ENCODE measurements around the gene ZMYM2.
"Not testable (repeated sequence)": the region's sequence is repeated elsewhere in the genome, so short reads cannot be mapped to it uniquely, and the experiment has no call there.

Gene ZMYM2

DNA sequence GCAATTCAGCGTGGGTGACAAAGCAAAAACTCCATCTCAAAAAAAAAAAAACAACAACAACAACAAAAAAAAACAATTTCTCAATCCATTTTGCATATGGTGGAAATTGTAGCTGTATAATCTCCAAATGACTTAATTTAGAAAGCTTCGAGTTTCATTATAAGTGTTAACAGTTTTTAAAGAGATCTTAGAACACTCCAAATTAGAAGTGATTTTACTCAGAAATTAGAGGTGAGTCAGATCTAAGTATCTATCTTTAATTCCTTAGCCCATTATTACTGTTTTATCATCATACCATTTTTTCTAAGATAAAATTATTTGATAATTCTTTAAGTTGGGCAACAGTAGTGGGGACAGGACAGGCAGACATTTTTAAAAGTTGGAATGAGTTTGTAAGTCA is 60.5 kb downstream of the ZMYM2 start:
- TF ChIP-seq, protein P1, sequence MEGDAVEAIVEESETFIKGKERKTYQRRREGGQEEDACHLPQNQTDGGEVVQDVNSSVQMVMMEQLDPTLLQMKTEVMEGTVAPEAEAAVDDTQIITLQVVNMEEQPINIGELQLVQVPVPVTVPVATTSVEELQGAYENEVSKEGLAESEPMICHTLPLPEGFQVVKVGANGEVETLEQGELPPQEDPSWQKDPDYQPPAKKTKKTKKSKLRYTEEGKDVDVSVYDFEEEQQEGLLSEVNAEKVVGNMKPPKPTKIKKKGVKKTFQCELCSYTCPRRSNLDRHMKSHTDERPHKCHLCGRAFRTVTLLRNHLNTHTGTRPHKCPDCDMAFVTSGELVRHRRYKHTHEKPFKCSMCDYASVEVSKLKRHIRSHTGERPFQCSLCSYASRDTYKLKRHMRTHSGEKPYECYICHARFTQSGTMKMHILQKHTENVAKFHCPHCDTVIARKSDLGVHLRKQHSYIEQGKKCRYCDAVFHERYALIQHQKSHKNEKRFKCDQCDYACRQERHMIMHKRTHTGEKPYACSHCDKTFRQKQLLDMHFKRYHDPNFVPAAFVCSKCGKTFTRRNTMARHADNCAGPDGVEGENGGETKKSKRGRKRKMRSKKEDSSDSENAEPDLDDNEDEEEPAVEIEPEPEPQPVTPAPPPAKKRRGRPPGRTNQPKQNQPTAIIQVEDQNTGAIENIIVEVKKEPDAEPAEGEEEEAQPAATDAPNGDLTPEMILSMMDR (IDR thresholded peaks at IDR 0.05; ENCODE audit: insufficient read depth, low read depth, low read length, missing control alignments): no peak
- no peak overlapping the region for H3K4me3 ChIP-seq (ENCODE audit: low read length)
- DNase-seq (ENCODE audit: low read depth): no peak

DNA sequence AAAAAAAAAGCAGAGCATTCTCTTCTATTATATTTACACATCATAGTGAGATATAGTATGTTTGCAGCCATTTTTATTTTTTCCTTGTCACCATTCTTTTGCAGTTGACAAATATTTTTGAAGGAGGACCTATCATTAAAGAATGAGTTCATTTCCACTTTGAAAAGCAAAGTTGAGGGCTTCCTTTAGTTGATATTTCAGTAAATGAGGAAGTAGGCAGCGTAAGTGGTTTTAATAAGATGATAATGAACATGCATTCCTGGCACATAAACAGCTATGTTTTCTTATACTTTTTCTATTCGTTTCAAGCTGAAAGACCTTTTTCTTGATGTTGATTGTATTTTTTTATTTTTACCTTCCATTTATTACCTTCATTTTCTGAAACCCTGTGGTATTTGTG is 66.2 kb downstream of the ZMYM2 start:
- no peak overlapping the region for H3K4me3 ChIP-seq (ENCODE audit: low read length)
- DNase-seq (ENCODE audit: low read depth): no peak
- TF ChIP-seq, protein P1 (IDR thresholded peaks at IDR 0.05; ENCODE audit: insufficient read depth, low read depth, low read length, missing control alignments): no peak

DNA sequence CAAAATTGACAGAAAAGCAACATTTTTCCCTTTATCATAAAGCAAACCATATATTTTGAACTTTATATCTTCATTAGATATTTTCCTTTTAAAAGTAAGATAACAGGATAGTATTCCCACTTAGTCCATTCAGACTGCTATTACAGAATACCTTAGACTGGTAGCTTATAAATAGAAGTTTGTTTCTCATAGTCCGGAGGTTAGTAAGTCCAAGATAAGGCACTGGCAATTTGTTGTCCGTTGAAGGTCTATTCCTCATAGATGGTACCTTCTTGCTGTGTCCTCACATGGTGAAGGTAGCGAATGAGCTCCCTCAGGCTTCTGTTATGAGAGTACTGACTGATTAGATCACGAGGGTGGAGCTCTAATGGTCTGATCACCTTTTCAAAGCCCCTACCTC is 70.4 kb downstream of the ZMYM2 start:
- DNase-seq (ENCODE audit: low read depth): no peak
- TF ChIP-seq, protein P1 (IDR thresholded peaks at IDR 0.05; ENCODE audit: insufficient read depth, low read depth, low read length, missing control alignments): no peak
- no peak overlapping the region for H3K4me3 ChIP-seq (ENCODE audit: low read length)

DNA sequence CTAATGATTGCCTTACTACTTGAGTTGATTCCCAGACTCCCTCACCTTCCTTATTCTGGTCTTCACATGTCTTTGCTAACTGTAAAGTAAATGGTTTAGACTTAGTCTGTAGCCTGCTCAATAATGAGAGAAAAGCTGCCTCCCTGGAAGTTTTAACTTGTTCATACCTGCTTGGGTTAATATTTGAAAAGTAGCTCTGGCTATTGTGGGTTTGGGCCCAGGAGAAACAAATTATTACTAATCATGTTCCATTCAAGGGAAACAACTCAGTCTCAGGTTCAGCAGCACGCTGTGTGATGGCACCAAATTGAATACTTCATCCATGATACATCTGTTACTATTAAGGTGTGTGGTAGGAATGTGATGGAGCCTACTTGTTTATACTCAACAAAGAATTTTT is 75.0 kb downstream of the ZMYM2 start:
- TF ChIP-seq, protein P1 (IDR thresholded peaks at IDR 0.05; ENCODE audit: insufficient read depth, low read depth, low read length, missing control alignments): no peak
- DNase-seq (ENCODE audit: low read depth): peak; percentile 21

DNA sequence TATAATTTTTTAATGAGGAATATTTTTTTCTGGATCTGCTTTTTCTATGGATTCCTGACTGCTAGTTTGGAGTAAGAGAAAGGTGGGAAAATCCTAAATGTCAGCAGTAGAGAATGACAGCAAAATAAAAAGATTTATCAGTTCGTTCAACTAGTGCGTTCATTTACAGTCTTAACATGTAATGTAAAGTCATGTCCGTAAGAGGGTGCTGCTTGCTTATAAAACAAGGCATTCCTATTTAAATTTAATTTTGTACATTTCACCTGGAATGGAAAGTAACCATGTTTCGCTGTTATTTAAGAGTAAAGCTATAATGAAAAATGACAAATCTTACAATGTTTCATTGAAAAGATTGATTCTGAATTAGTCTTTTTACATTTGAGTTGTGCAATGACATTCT is 76.6 kb downstream of the ZMYM2 start:
- DNase-seq (ENCODE audit: low read depth): no peak
- TF ChIP-seq, protein P1 (IDR thresholded peaks at IDR 0.05; ENCODE audit: insufficient read depth, low read depth, low read length, missing control alignments): no peak
- no peak overlapping the region for H3K4me3 ChIP-seq (ENCODE audit: low read length)

More for the DNA sequence above, 75.0 kb downstream of the ZMYM2 start:
- H3K4me3 ChIP-seq (ENCODE audit: low read length): no peak overlapping the region

DNA sequence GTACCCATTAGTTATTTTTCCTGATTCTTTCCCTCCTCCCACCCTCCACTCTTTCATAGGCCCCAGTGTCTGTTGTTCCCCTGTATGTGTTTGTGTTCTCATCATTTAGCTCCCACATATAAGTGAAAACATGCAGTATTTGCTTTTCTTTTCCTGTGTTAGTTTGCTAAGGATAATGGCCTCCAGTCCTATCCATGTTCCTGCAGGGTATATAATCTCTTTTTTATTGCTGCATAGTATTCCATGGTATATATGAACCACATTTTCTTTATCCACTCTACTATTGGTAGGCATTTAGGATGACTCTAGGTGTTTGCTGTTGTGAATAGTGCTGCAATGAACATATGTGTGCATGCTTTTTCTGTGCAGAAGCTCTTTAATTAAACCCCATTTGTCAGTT is 79.4 kb downstream of the ZMYM2 start:
- H3K4me3 ChIP-seq (ENCODE audit: low read length): no peak overlapping the region
- DNase-seq (ENCODE audit: low read depth): no peak
- TF ChIP-seq, protein P1 (IDR thresholded peaks at IDR 0.05; ENCODE audit: insufficient read depth, low read depth, low read length, missing control alignments): no peak

DNA sequence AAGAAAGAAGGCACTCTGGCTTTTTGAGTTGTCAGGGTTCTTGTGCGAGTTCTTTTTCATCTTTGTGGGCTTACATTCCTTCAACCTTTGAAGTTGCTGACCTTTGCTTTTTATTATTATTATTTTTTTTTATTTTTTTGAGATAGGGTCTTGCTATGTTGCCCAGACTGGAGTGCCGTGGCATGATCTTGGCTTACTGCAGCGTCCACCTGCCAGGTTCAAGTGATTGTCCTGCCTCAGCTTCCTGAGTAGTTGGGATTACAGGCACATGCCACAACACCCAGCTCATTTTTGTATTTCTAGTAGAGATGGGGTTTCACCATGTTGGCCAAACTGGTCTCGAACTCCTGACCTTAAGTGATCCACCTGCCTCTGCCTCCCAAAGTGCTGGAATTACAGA is 84.1 kb downstream of the ZMYM2 start:
- not testable (repeated sequence) for H3K4me3 ChIP-seq (ENCODE audit: low read length); DNase-seq (ENCODE audit: low read depth)

Measured in epithelial cell of esophagus (primary cell).